T-helper 1 cell (primary cell): ENCODE measurements around the gene MYO10.

Experiments used
- DNase-seq, 5 donors: peaks; one replicate each; pipeline ENCODE4 v3.0.0-alpha.2; 2012 to 2020

Gene MYO10

DNA sequence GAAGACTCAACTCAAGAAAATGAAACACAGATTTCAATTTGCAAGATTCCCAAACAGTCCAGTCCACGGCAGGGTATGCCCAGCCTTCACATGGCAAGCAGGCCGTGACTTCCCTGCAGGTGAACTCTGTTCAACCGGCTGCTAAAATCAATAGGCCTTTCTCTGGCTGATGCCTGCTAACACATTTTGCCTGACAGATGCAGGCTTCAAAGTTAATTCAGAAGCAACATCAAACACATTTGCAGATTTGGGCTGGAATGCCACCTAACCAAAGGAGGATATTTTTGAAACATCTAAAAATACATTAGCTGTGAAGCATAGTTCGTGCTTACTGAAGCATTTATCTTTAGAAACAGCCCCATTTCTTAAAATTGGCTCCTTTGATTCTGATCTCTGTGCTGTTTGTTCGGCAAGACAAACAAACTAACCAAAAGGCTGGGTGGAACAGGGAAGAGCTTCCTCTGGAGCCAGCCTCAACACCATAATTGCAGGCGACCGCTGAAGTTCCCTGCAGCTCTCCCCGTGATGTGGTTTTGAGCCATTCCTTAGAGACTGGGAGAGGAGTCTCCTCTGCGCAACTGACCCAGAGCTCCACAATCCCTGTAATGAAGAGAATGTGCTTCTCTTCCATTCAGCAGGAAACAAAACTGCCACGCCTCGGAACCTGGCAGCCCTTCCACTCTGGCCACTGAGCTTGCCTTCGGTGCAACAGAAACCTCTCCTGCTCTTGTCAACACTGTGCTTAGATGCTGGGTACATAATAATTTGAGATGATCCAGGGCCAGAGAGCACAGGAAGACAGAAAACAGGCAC, 126.5 kb downstream of the MYO10 start:
- DNase-seq: no peak

DNA sequence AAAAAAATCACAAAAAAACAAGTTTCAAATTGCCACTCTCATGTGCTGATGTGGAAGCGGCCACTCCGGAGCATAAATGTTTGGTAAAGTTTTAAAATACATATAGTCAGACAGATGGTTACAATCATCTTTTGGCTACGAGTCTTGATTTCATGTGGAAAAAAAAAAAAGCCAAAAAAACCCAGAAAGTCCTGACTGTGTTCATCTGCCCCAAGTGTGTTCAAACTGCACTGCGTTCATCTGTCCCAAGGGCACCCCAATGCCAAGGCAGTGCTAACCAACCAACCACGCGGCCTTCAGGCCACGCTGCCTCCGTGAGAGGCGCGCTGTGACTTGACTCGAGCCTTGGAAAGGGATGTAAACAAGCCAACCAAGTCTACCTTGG, 127.1 kb downstream of the MYO10 start:
- DNase-seq: no peak

DNA sequence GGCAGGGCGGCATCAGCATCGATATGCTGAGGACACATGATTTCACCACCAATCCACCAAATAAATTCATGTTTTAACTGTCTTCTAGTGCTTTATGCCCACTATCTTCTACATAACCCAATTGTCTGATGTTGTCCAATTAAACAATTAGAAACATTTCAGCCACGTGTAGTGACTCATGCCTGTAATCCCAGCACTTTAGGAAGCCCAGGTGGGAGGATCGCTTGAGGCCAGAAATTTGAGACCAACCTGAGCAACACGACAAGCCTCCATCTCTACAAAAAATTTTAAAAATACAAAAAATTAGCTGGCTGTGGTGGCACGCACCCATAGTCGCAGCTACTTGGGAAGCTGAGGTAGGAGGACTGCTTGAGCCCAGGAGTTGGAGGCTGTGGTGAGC, 128.1 kb downstream of the MYO10 start:
- no peak for DNase-seq

- DNase-seq: no peak
These were observed 128.6 kb downstream of the MYO10 start for GRCh38 chr5:16807547-16807864.

GRCh38 chr5:16806711-16807546, 129.2 kb downstream of the MYO10 start:
- no peak for DNase-seq

DNA sequence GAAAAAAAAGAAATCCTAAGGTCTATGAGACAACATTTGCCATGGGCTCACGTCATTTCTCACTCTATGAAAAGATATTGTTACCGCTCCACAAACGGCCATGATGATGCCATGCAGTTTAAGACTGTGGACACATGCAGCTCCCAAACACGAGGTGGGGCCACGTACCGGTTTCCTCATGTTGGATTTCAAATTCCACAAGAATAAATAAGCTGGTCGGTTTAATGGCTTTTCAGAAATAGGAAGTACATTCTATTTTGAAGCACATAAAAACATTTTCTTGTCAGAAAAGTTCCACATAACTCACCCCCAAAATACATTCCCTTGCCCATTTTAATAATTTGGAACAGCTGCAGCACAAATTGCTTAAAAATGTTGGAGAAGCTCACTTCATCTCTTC, 130.6 kb downstream of the MYO10 start:
- no peak for DNase-seq

GRCh38 chr5:16803831-16804230, 132.3 kb downstream of the MYO10 start:
- DNase-seq: no peak

GRCh38 chr5:16800477-16800876, 135.6 kb downstream of the MYO10 start:
- no peak for DNase-seq

GRCh38 chr5:16799796-16800195, 136.3 kb downstream of the MYO10 start:
- DNase-seq: no peak

GRCh38 chr5:16797951-16798350, 138.1 kb downstream of the MYO10 start:
- DNase-seq: no peak

DNA sequence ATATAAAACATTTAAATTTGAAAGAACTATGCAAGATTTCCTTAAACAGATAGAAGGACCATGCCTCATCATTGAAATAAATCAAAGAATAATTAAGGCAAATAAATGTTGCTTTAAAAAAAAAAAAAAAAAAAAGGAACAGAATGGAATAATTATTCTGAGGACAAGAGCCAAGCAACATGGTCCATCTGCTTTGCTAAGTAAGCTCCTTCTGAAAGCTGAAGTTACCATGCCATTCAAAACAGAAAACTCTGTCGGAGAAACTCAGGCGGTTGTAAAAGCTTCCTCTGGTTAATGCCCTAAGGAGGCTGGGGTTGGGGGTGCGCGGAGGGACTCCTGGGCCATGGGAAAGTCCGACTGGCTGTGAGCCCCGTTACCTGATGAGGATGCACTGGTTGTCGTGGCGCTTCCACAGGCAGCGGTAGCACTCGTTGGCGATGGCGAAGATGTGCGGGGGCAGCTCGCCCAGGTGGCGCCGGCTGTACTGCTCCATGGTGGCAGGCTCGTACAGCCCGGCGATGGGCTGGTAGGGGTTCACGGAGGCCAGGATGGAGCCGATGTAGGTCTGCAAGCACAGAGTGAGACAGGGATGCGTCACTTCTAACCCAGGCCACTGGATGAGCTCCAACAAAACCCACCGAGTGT, 141.7 kb downstream of the MYO10 start:
- DNase-seq: no peak

- no peak for DNase-seq
These were observed 143.4 kb downstream of the MYO10 start for GRCh38 chr5:16792598-16793275.

DNA sequence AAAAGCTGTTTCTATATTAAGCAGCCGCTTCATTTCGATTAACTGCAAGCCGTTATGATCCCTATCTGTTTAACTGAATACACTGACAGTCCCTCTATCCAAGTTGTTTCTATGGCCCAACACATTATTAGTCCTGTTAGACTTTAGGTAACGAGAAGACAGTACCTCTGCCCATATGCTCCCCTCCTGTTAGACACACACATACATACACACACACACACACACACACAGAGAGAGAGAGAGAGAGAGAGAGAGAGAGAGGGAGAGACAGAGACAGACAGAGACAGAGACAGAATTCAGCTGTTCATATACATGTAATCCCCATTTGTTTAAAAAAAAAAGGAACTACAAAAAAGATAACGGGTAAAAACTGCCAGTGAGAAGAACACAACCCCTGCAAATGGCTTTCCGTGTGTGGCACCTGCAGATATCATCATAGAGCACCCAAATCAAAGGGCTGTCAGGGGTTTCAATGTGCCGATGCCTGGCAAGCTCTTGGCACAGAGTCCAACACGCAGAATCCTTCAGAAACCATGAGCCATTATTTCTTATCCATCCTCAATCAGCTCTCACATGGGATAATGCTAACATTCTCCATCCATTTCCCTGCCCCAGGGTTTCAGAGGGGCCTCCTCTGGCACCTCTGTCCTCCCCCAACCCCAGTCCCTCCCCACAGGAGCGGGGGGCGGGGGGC, 144.0 kb downstream of the MYO10 start:
- no peak for DNase-seq

GRCh38 chr5:16791036-16791705, 144.9 kb downstream of the MYO10 start:
- peak in 1 of 5 donors; percentile 18 for DNase-seq

- DNase-seq: no peak
These were observed 147.1 kb downstream of the MYO10 start for GRCh38 chr5:16788957-16789356.

GRCh38 chr5:16787278-16787677, 148.8 kb downstream of the MYO10 start:
- DNase-seq: no peak

DNA sequence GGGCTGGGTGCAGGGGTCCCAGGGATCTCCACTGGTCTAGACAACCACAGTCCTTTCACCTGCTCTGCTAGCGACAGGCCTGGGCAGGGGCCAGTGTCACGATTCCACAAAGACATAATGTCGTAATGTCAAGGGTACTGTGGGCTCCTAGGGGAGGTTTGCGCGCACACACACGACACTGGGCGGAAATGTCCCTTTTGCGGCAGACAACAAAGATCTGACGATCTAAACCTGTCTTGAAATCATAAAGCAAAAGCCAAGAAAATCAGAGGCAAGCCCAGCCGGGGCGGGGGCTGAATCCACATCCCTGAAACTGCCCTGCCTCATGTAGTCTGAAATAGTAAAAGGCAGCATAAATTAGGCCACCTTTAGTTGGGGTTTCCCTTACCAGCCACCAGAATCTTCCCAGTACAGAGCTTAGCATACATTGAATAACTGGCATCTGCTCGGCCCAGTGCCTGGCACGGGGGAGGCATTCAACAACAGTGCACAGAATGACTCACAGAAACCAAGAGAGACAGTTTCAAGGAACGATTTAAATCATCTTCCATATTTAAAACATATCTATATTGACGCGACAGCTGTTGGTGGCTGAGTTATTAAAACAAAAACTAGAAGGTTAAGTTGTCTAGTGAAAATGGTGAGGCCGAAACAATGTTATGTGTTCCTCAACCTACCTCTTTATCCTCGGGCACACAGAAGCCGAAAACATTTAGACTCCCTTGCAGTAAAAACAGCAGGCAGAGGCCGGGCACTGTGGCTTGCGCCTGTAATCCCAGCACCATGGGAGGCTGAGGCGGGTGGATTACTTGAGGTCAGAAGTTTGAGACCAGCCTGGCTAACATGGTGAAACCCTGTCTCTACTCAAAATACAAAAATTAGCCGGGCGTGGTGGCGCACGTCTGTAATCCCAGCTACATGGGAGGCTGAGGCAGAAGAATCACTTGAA, 151.0 kb downstream of the MYO10 start:
- DNase-seq: peak in 1 of 5 donors; percentile 70

GRCh38 chr5:16784088-16784487, 152.0 kb downstream of the MYO10 start:
- DNase-seq: no peak

DNA sequence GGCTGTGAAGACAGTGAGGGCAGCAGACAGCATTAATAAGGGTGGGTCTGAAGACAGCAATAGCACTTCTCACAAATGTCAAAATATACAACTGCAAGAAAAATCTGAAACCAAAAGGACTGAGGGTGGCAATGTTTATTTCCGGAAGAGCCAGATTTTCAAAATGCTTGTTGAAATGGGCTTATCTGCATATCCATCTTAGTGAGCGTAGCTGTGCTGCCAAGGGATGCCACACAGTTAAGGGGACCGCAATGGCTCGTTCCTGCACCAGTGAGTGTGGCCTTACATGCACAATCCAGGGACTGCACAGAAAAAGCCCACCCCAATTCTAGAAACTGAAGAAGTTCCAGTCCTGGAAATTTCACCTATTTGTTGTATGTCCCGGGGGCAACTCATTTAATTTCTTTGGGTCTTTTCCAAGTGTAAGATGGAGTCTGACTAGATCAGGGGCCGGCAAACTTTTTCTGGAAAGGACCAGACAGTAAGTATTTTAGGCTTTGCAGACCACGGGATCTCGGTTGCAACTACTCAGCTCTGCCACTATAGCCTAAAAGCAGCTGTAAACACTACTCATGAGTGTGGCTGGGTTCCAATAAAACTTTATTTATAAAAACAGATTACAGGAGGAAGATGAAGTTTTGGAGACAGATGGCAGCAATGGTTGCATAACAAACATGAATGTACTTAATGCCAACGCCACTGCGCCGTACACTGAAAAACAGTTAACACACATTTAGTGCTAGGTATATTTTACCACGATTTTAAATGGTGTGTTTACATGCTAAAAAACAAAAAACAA, 154.1 kb downstream of the MYO10 start:
- DNase-seq: no peak

DNA sequence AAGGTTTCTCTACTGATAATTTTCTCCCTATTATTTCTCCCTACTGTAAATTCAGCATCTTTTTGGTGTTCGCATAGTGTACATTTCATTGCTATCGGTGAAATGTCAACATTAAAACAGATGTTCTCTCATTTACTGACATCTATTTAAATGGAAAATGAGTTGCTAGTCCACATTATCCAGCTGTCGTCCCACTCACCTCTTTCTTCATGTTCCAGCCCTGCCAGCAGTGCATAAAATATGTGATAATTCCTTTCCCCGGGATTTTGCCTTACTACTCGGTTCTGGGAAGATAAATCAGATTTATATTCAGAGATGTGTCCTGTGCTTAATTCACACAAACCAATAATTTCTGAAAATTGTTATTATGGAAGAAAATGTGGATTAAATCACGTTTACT, 155.8 kb downstream of the MYO10 start:
- DNase-seq: no peak
